ENCODE data around the gene GRAP. TPM values are rescaled to one million over a fixed set of nuclear protein-coding genes. Genes with fewer than 3 reads are reported as not detected.
"Not testable (repeated sequence)": the region's sequence is repeated elsewhere in the genome, so short reads cannot be mapped to it uniquely, and the experiment has no call there.

Gene GRAP
- total RNA-seq, 3 donors from 2014 or later = 5.7 to 6.8 (median 6.0) TPM

GRCh38 chr17:19030771-19031449, 15.8 kb downstream of the GRAP start:
- H3K4me1 Mint-ChIP-seq (ENCODE audit: low read depth); DNase-seq; H3K4me3 Mint-ChIP-seq; H3K27me3 Mint-ChIP-seq (ENCODE audit: low read depth); ATAC-seq; H3K9me3 Mint-ChIP-seq; H3K36me3 Mint-ChIP-seq (ENCODE audit: insufficient read depth): not testable (repeated sequence)

- not testable (repeated sequence) for DNase-seq; H3K4me3 Mint-ChIP-seq; H3K36me3 Mint-ChIP-seq (ENCODE audit: insufficient read depth); H3K9me3 Mint-ChIP-seq; H3K4me1 Mint-ChIP-seq (ENCODE audit: low read depth); H3K27me3 Mint-ChIP-seq (ENCODE audit: low read depth); ATAC-seq
These were observed 17.0 kb downstream of the GRAP start for GRCh38 chr17:19029740-19030139.

GRCh38 chr17:19028671-19029070, 18.1 kb downstream of the GRAP start:
- not testable (repeated sequence) for ATAC-seq; H3K36me3 Mint-ChIP-seq (ENCODE audit: insufficient read depth); H3K4me3 Mint-ChIP-seq; H3K27me3 Mint-ChIP-seq (ENCODE audit: low read depth); H3K9me3 Mint-ChIP-seq; DNase-seq
- peaks cover 13% of the 10 kb centered on the region for H3K4me1 Mint-ChIP-seq (ENCODE audit: low read depth)

GRCh38 chr17:19024101-19025078, 22.4 kb downstream of the GRAP start:
- Mint-ChIP-seq H3K36me3 (ENCODE audit: insufficient read depth) (peaks cover 6% of the 10 kb centered on the region), H3K27me3 (ENCODE audit: low read depth) (no peaks in the 10 kb centered on the region), H3K4me1 (ENCODE audit: low read depth) (peaks cover 13% of the 10 kb centered on the region), H3K9me3 (no peaks in the 10 kb centered on the region), H3K4me3 (no peak overlapping the region)
- DNase-seq = no peak
- peak; percentile 55 to 64 for ATAC-seq

- peaks cover 10% of the 10 kb centered on the region for H3K36me3 Mint-ChIP-seq (ENCODE audit: insufficient read depth)
- H3K27me3 Mint-ChIP-seq (ENCODE audit: low read depth) = no peaks in the 10 kb centered on the region
- H3K4me1 Mint-ChIP-seq (ENCODE audit: low read depth) = peaks cover 16% of the 10 kb centered on the region
- no peak overlapping the region for H3K4me3 Mint-ChIP-seq
- ATAC-seq (no peak), DNase-seq (no peak)
- H3K9me3 Mint-ChIP-seq = no peaks in the 10 kb centered on the region
These were observed 23.4 kb downstream of the GRAP start for GRCh38 chr17:19023209-19023999.

- Mint-ChIP-seq H3K9me3 (no peaks in the 10 kb centered on the region), H3K4me3 (no peak overlapping the region), H3K4me1 (ENCODE audit: low read depth) (peaks cover 16% of the 10 kb centered on the region), H3K27me3 (ENCODE audit: low read depth) (no peaks in the 10 kb centered on the region), H3K36me3 (ENCODE audit: insufficient read depth) (peaks cover 10% of the 10 kb centered on the region)
- DNase-seq = no peak
- no peak for ATAC-seq
These were observed 24.0 kb downstream of the GRAP start for GRCh38 chr17:19022747-19023146.

- Mint-ChIP-seq H3K4me3 (no peak overlapping the region), H3K27me3 (ENCODE audit: low read depth) (no peaks in the 10 kb centered on the region), H3K4me1 (ENCODE audit: low read depth) (peaks cover 16% of the 10 kb centered on the region), H3K36me3 (ENCODE audit: insufficient read depth) (peaks cover 10% of the 10 kb centered on the region), H3K9me3 (no peaks in the 10 kb centered on the region)
- no peak for ATAC-seq
- DNase-seq = no peak
These were observed 24.6 kb downstream of the GRAP start for GRCh38 chr17:19022128-19022527.

GRCh38 chr17:19021622-19022083, 25.1 kb downstream of the GRAP start:
- ATAC-seq (no peak), DNase-seq (peak; percentile 29)
- Mint-ChIP-seq H3K27me3 (ENCODE audit: low read depth) (no peaks in the 10 kb centered on the region), H3K36me3 (ENCODE audit: insufficient read depth) (peaks cover 10% of the 10 kb centered on the region), H3K4me3 (no peak overlapping the region), H3K9me3 (no peaks in the 10 kb centered on the region), H3K4me1 (ENCODE audit: low read depth) (peaks cover 16% of the 10 kb centered on the region)

GRCh38 chr17:19021011-19021621, 25.6 kb downstream of the GRAP start:
- ATAC-seq; H3K4me3 Mint-ChIP-seq; H3K9me3 Mint-ChIP-seq; H3K27me3 Mint-ChIP-seq (ENCODE audit: low read depth); H3K36me3 Mint-ChIP-seq (ENCODE audit: insufficient read depth); DNase-seq: not testable (repeated sequence)
- H3K4me1 Mint-ChIP-seq (ENCODE audit: low read depth) = peaks cover 16% of the 10 kb centered on the region

- Mint-ChIP-seq H3K36me3 (ENCODE audit: insufficient read depth) (peaks cover 10% of the 10 kb centered on the region), H3K9me3 (no peaks in the 10 kb centered on the region), H3K4me3 (no peak overlapping the region), H3K4me1 (ENCODE audit: low read depth) (peaks cover 16% of the 10 kb centered on the region), H3K27me3 (ENCODE audit: low read depth) (no peaks in the 10 kb centered on the region)
- DNase-seq (no peak), ATAC-seq (no peak)
These were observed 26.7 kb downstream of the GRAP start for GRCh38 chr17:19020016-19020415.

GRCh38 chr17:19019041-19019941, 27.5 kb downstream of the GRAP start:
- Mint-ChIP-seq H3K9me3 (no peaks in the 10 kb centered on the region), H3K36me3 (ENCODE audit: insufficient read depth) (peaks cover 6% of the 10 kb centered on the region), H3K4me3 (no peak overlapping the region), H3K4me1 (ENCODE audit: low read depth) (peaks cover 8% of the 10 kb centered on the region), H3K27me3 (ENCODE audit: low read depth) (no peaks in the 10 kb centered on the region)
- ATAC-seq = no peak
- DNase-seq = no peak

- Mint-ChIP-seq H3K36me3 (ENCODE audit: insufficient read depth) (peaks cover 6% of the 10 kb centered on the region), H3K4me1 (ENCODE audit: low read depth) (peaks cover 2% of the 10 kb centered on the region), H3K4me3 (no peak overlapping the region), H3K27me3 (ENCODE audit: low read depth) (no peaks in the 10 kb centered on the region), H3K9me3 (no peaks in the 10 kb centered on the region)
- DNase-seq = no peak
- no peak for ATAC-seq
These were observed 28.2 kb downstream of the GRAP start for GRCh38 chr17:19018600-19018950.
